Ascending aorta (tissue), 2 donors: ENCODE results near the gene ADK. TPM values are rescaled to one million over a fixed set of nuclear protein-coding genes. Genes with fewer than 3 reads are reported as not detected.
A peak's percentile ranks its signal among the peaks of the same experiment; 100 is the strongest.

ENCODE experiments used
- DNase-seq, 2 donors: peaks; one replicate each; pipeline ENCODE4 v3.0.0-alpha.2; 2019; ENCODE audit warnings: low spot score in 2 of 2
- H3K27ac ChIP-seq, 2 donors: fragments of 200-600 bp; sonication (generic); one replicate each; pipeline ENCODE4 v1.5.1; 2016 to 2017; ENCODE audit warnings: mild to moderate bottlenecking in 1 of 2
- H3K27me3 ChIP-seq: fragments of 200-600 bp; sonication (generic); one replicate; pipeline ENCODE4 v1.5.1; 2017
- H3K36me3 ChIP-seq, 2 donors: fragments of 200-600 bp; sonication (generic); one replicate each; pipeline ENCODE4 v1.5.1; 2016
- H3K4me1 ChIP-seq, 2 donors: fragments of 200-600 bp; sonication (generic); one replicate each; pipeline ENCODE4 v1.5.1; 2016 to 2017; ENCODE audit warnings: mild to moderate bottlenecking in 1 of 2
- H3K4me3 ChIP-seq, 2 donors: fragments of 200-600 bp; sonication (generic); one replicate each; pipeline ENCODE4 v1.5.1; 2016 to 2017; ENCODE audit warnings: mild to moderate bottlenecking in 1 of 2
- H3K9me3 ChIP-seq, 2 donors: fragments of 200-600 bp; sonication (generic); one replicate each; pipeline ENCODE4 v1.5.1; 2016
- CTCF ChIP-seq, 3 experiments: fragments of 200-600 bp in 2 of 3; fragments of 450-650 bp in 1 of 3; sonication (generic) in 2 of 3; IDR thresholded peaks; one replicate each; pipeline ENCODE4 v1.5.1; 2016 to 2019; ENCODE audit warnings: antibody characterized with exemption in 3 of 3, mild to moderate bottlenecking in 1 of 3, moderate library complexity in 1 of 3
- intact Hi-C: fragments of 100-400 bp; cut with DNase I; formaldehyde crosslinking; loops from one replicate; pipeline ENCODE4 v1.15.1; 2023
- total RNA-seq: library from RNA; depleted of rRNA; stranded (reverse); fragments of >200 nt; gene quantifications from one replicate; pipeline ENCODE4 v1.1.0, GENCODE V29; 2016

Gene ADK
- total RNA-seq, 1 donor from 2014 or later = 2.4 TPM

- Histone ChIP-seq H3K27me3 (no peaks in the 10 kb centered on the region), H3K27ac (peak overlapping the region; percentile 5 to 45), H3K4me1 (no peaks in the 10 kb centered on the region), H3K36me3 (no peaks in the 10 kb centered on the region), H3K9me3 (no peaks in the 10 kb centered on the region), H3K4me3 (peak overlapping the region; percentile 31 to 55)
- no peak for TF ChIP-seq CTCF (IDR thresholded peaks at IDR 0.05)
- no peak for DNase-seq
- intact Hi-C loops = no loop called here
Observed at GRCh38 chr10:74598891-74599566, 448.0 kb downstream of the ADK start.

- no peak overlapping the region for H3K4me3 ChIP-seq
- no peaks in the 10 kb centered on the region for H3K27me3 ChIP-seq
- TF ChIP-seq CTCF (IDR thresholded peaks at IDR 0.05) = no peak
- intact Hi-C loops = no loop called here
- no peak for DNase-seq
- H3K27ac ChIP-seq = peak overlapping the region in 1 of 2 donors; percentile 45
- H3K4me1 ChIP-seq = no peaks in the 10 kb centered on the region
- no peaks in the 10 kb centered on the region for H3K9me3 ChIP-seq
- H3K36me3 ChIP-seq = no peaks in the 10 kb centered on the region
Observed at GRCh38 chr10:74599672-74600071, 448.7 kb downstream of the ADK start.

- no peaks in the 10 kb centered on the region for H3K4me1 ChIP-seq
- intact Hi-C loops = no loop called here
- H3K4me3 ChIP-seq = no peak overlapping the region
- H3K9me3 ChIP-seq = no peaks in the 10 kb centered on the region
- H3K27ac ChIP-seq = no peak overlapping the region
- TF ChIP-seq CTCF (IDR thresholded peaks at IDR 0.05) = no peak
- H3K27me3 ChIP-seq = no peaks in the 10 kb centered on the region
- no peak for DNase-seq
- no peaks in the 10 kb centered on the region for H3K36me3 ChIP-seq
Observed at GRCh38 chr10:74600170-74600569, 449.1 kb downstream of the ADK start.

GRCh38 chr10:74602576-74602975 is 451.6 kb downstream of the ADK start:
- Histone ChIP-seq H3K36me3 (no peaks in the 10 kb centered on the region), H3K9me3 (no peaks in the 10 kb centered on the region), H3K27me3 (no peaks in the 10 kb centered on the region), H3K4me1 (no peaks in the 10 kb centered on the region), H3K4me3 (no peak overlapping the region), H3K27ac (no peak overlapping the region)
- DNase-seq = no peak
- intact Hi-C loops = no loop called here
- TF ChIP-seq CTCF (IDR thresholded peaks at IDR 0.05) = no peak

- Histone ChIP-seq H3K4me1 (no peaks in the 10 kb centered on the region), H3K9me3 (no peaks in the 10 kb centered on the region), H3K27me3 (no peaks in the 10 kb centered on the region), H3K36me3 (no peaks in the 10 kb centered on the region), H3K27ac (no peak overlapping the region), H3K4me3 (no peak overlapping the region)
- DNase-seq = no peak
- intact Hi-C loops = no loop called here
- no peak for TF ChIP-seq CTCF (IDR thresholded peaks at IDR 0.05)
Observed at GRCh38 chr10:74610299-74610698, 459.3 kb downstream of the ADK start.

GRCh38 chr10:74612195-74612594 is 461.2 kb downstream of the ADK start:
- H3K36me3 ChIP-seq = no peaks in the 10 kb centered on the region
- no peaks in the 10 kb centered on the region for H3K27me3 ChIP-seq
- no peaks in the 10 kb centered on the region for H3K9me3 ChIP-seq
- no peak overlapping the region for H3K4me3 ChIP-seq
- DNase-seq = no peak
- no peak for TF ChIP-seq CTCF (IDR thresholded peaks at IDR 0.05)
- H3K4me1 ChIP-seq = no peaks in the 10 kb centered on the region
- no peak overlapping the region for H3K27ac ChIP-seq
- intact Hi-C loops = no loop called here
